NB4 (cell line): ENCODE results near the gene CHRM2.

Source experiments
- POLR2A ChIP-seq: IDR thresholded peaks from 2 replicates; pipeline ENCODE4 v1.6.1; 2011; ENCODE audit warnings: mild to moderate bottlenecking; ENCODE audit not compliant: insufficient read length; ENCODE audit errors: extremely low read depth
- TF ChIP-seq, protein P1 (sequence below): IDR thresholded peaks from one replicate; pipeline ENCODE4 v1.5.1; 2012; ENCODE audit warnings: low read depth, low read length

DNA sequence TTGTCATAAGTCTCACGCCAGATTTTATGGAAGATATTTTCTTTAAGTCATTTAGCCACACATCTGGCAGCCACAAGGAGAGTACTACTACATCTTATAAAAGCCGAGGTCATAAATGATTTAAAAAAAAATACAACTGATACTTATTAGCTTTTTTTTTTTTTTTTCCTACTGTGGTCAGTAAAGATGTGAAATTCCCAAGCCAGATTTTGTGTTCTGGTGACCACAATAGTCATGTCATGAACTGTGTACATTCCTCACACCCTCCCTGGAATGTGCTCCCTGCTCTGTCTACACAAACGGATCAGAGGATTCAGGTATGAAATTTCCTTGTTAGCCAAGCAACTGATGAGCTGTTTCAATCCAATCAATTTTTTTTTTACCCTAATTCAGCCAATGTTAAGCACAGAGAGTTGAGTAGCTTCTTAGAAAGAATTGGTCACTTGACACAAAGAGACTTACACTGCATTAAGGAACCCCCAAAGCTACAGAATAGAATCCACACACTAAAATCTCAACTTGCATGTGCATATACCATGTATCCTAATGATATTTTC lies 54.7 kb downstream of the CHRM2 start:
- TF ChIP-seq, protein P1, sequence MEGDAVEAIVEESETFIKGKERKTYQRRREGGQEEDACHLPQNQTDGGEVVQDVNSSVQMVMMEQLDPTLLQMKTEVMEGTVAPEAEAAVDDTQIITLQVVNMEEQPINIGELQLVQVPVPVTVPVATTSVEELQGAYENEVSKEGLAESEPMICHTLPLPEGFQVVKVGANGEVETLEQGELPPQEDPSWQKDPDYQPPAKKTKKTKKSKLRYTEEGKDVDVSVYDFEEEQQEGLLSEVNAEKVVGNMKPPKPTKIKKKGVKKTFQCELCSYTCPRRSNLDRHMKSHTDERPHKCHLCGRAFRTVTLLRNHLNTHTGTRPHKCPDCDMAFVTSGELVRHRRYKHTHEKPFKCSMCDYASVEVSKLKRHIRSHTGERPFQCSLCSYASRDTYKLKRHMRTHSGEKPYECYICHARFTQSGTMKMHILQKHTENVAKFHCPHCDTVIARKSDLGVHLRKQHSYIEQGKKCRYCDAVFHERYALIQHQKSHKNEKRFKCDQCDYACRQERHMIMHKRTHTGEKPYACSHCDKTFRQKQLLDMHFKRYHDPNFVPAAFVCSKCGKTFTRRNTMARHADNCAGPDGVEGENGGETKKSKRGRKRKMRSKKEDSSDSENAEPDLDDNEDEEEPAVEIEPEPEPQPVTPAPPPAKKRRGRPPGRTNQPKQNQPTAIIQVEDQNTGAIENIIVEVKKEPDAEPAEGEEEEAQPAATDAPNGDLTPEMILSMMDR: no peak
- no peak for TF ChIP-seq POLR2A
